ENCODE results near the gene TRAPPC2.
"Not testable (repeated sequence)": the region's sequence is repeated elsewhere in the genome, so short reads cannot be mapped to it uniquely, and the experiment has no call there.

Gene TRAPPC2

DNA sequence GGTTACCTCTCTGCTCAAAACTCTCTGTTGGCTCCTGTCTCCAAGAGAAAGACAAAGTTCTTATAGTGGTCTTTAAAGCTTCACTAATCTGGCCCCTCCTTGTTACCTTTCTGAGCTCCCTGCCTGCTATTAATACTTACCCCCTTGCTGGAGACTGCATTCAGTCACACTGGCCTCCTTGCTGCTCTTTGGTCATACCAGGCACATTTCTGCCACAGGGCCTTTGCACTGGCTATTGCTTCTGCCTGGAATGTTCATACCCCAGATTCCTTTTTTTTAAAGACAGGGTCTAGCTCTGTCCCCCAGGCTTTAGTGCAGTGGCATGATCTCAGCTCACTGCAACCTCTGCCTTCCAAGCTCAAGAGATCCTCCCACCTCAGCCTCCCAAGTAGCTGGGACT, 61.4 kb downstream of the TRAPPC2 start:
- TF ChIP-seq EZH2phosphoT487 (IDR thresholded peaks at IDR 0.05; ENCODE audit: borderline replicate concordance, low read length) = no peak
- no peak for TF ChIP-seq CTCF (IDR thresholded peaks at IDR 0.05; ENCODE audit: low read depth, low read length, poor library complexity, severe bottlenecking)

GRCh38 chrX:13670197-13670596, 64.2 kb downstream of the TRAPPC2 start:
- no peak overlapping the region for H3K4me2 ChIP-seq (ENCODE audit: low read length)
- no peaks in the 10 kb centered on the region for H3K9me3 ChIP-seq (ENCODE audit: control insufficient read depth, insufficient read depth, low read length)
- H3K9me2 ChIP-seq (replicated peaks; ENCODE audit: control insufficient read depth, low read length) = no peaks in the 10 kb centered on the region
- H3K27ac ChIP-seq (ENCODE audit: low read depth, low read length) = no peak overlapping the region
- peaks cover 70% of the 10 kb centered on the region for H3K4me1 ChIP-seq (ENCODE audit: control insufficient read depth, low read length)
- H3K27me3 ChIP-seq (ENCODE audit: control insufficient read depth, low read length) = no peaks in the 10 kb centered on the region
- no peaks in the 10 kb centered on the region for H3K36me3 ChIP-seq (ENCODE audit: control insufficient read depth, low read length)
- no peaks in the 10 kb centered on the region for H4K20me1 ChIP-seq (ENCODE audit: control insufficient read depth, insufficient read depth, low read depth, low read length)
- H3K79me2 ChIP-seq (ENCODE audit: control insufficient read depth, low read length) = no peaks in the 10 kb centered on the region
- no peak overlapping the region for H3K4me3 ChIP-seq (ENCODE audit: low read length)
- TF ChIP-seq CTCF (IDR thresholded peaks at IDR 0.05; ENCODE audit: low read depth, low read length, poor library complexity, severe bottlenecking) (no peak), EZH2phosphoT487 (IDR thresholded peaks at IDR 0.05; ENCODE audit: borderline replicate concordance, low read length) (no peak)
- H3F3A ChIP-seq (ENCODE audit: control insufficient read depth, insufficient read depth) = no peaks in the 10 kb centered on the region

More for the DNA sequence above, 61.4 kb downstream of the TRAPPC2 start:
- Histone ChIP-seq H3K9me3 (ENCODE audit: control insufficient read depth, insufficient read depth, low read length) (no peaks in the 10 kb centered on the region), H3K4me2 (ENCODE audit: low read length) (peak overlapping the region; percentile 40; the same call in 1 of the 2 replicates), H3K79me2 (ENCODE audit: control insufficient read depth, low read length) (no peaks in the 10 kb centered on the region), H3K4me3 (ENCODE audit: low read length) (no peak overlapping the region), H3K4me1 (ENCODE audit: control insufficient read depth, low read length) (peaks cover 72% of the 10 kb centered on the region), H4K20me1 (ENCODE audit: control insufficient read depth, insufficient read depth, low read depth, low read length) (no peaks in the 10 kb centered on the region), H3F3A (ENCODE audit: control insufficient read depth, insufficient read depth) (no peaks in the 10 kb centered on the region), H3K9me2 (replicated peaks; ENCODE audit: control insufficient read depth, low read length) (no peaks in the 10 kb centered on the region), H3K36me3 (ENCODE audit: control insufficient read depth, low read length) (no peaks in the 10 kb centered on the region), H3K27me3 (ENCODE audit: control insufficient read depth, low read length) (no peaks in the 10 kb centered on the region), H3K27ac (ENCODE audit: low read depth, low read length) (0 out of 2 replicates have a peak overlapping the region, but pooled peaks have one; percentile 35)

DNA sequence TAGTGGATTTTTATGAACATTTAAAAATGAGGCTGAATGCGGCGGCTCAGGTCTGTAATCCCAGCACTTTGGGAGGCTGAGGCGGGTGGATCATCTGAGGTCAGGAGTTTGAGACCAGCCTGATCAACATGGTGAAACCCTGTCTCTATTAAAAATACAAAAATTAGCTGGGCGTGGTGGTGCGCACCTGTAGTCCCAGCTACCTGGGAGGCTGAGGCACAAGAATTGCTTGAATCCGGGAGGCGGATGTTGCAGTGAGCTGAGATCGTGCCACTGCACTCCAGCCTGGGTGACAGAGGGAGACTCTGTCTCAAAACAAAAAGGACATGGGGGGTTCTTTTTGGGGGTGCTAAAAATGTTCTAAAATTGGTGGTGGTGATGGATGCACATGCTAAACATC, 64.7 kb downstream of the TRAPPC2 start:
- not testable (repeated sequence) for H3K27me3 ChIP-seq (ENCODE audit: control insufficient read depth, low read length); H3F3A ChIP-seq (ENCODE audit: control insufficient read depth, insufficient read depth); H3K36me3 ChIP-seq (ENCODE audit: control insufficient read depth, low read length); H3K27ac ChIP-seq (ENCODE audit: low read depth, low read length); H3K9me2 ChIP-seq (replicated peaks; ENCODE audit: control insufficient read depth, low read length); H3K79me2 ChIP-seq (ENCODE audit: control insufficient read depth, low read length); H4K20me1 ChIP-seq (ENCODE audit: control insufficient read depth, insufficient read depth, low read depth, low read length); H3K9me3 ChIP-seq (ENCODE audit: control insufficient read depth, insufficient read depth, low read length)
- Histone ChIP-seq H3K4me1 (ENCODE audit: control insufficient read depth, low read length) (peaks cover 68% of the 10 kb centered on the region), H3K4me2 (ENCODE audit: low read length) (peak overlapping the region; percentile 49), H3K4me3 (ENCODE audit: low read length) (peak overlapping the region; percentile 27; the same call in 1 of the 2 replicates)

DNA sequence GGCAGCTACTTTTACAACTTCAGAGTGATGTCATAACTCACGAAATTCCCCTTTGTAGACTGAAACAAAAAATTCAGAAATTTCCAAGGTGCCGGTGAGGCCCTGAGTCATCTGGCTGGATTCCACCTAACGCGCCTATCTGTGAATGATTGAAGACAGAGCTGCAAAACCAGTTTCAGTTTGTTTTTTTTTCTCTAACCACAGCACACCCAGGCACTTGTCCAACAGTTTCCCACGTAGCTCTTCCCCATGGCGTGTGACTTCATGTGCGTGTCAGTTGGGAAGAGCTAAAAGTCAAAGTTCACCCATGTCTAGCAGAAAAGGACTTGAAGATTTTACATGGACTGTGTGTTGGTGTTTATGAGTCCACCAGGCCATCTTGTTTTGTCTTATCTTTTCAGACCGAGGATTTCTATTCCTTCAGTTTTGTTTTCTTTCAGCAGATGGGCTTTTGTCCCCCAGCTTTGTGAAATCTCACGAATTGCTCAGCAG, 65.1 kb downstream of the TRAPPC2 start:
- Histone ChIP-seq H3K36me3 (ENCODE audit: control insufficient read depth, low read length) (no peaks in the 10 kb centered on the region), H3K4me2 (ENCODE audit: low read length) (peak overlapping the region; percentile 49), H3K79me2 (ENCODE audit: control insufficient read depth, low read length) (no peaks in the 10 kb centered on the region), H4K20me1 (ENCODE audit: control insufficient read depth, insufficient read depth, low read depth, low read length) (no peaks in the 10 kb centered on the region), H3K27me3 (ENCODE audit: control insufficient read depth, low read length) (no peaks in the 10 kb centered on the region), H3K9me3 (ENCODE audit: control insufficient read depth, insufficient read depth, low read length) (no peaks in the 10 kb centered on the region), H3K4me3 (ENCODE audit: low read length) (peak overlapping the region; percentile 27; the same call in 1 of the 2 replicates), H3K9me2 (replicated peaks; ENCODE audit: control insufficient read depth, low read length) (no peaks in the 10 kb centered on the region), H3K4me1 (ENCODE audit: control insufficient read depth, low read length) (peaks cover 68% of the 10 kb centered on the region), H3K27ac (ENCODE audit: low read depth, low read length) (no peak overlapping the region), H3F3A (ENCODE audit: control insufficient read depth, insufficient read depth) (no peaks in the 10 kb centered on the region)
- no peak for TF ChIP-seq CTCF (IDR thresholded peaks at IDR 0.05; ENCODE audit: low read depth, low read length, poor library complexity, severe bottlenecking)
- TF ChIP-seq EZH2phosphoT487 (IDR thresholded peaks at IDR 0.05; ENCODE audit: borderline replicate concordance, low read length) = no peak

Measured in DOHH2 (cell line).